Ishikawa (cell line): ENCODE data around the gene CATSPER3.

Source experiments
- CEBPB ChIP-seq: IDR thresholded peaks from 2 replicates; pipeline ENCODE4 v1.6.1; 2012
- CREB1 ChIP-seq: IDR thresholded peaks from 2 replicates; pipeline ENCODE4 v1.6.1; 2012; ENCODE audit warnings: low read depth
- EGR1 ChIP-seq: IDR thresholded peaks from 2 replicates; pipeline ENCODE4 v1.6.1; 2012
- EP300 ChIP-seq: IDR thresholded peaks from 2 replicates; pipeline ENCODE4 v1.6.1; 2012; ENCODE audit warnings: borderline replicate concordance
- FOXM1 ChIP-seq: IDR thresholded peaks from 2 replicates; pipeline ENCODE4 v1.6.1; 2012; ENCODE audit warnings: low read depth, borderline replicate concordance
- NFIC ChIP-seq: IDR thresholded peaks from 2 replicates; pipeline ENCODE4 v1.6.1; 2012
- RAD21 ChIP-seq: IDR thresholded peaks from 2 replicates; pipeline ENCODE4 v1.6.1; 2012; ENCODE audit warnings: low read depth
- TAF1 ChIP-seq: IDR thresholded peaks from 2 replicates; pipeline ENCODE4 v1.6.1; 2012; ENCODE audit warnings: low read depth, mild to moderate bottlenecking
- TCF12 ChIP-seq: IDR thresholded peaks from 2 replicates; pipeline ENCODE4 v1.6.1; 2012; ENCODE audit warnings: low read depth
- TEAD4 ChIP-seq: IDR thresholded peaks from 2 replicates; pipeline ENCODE4 v1.6.1; 2012
- YY1 ChIP-seq: IDR thresholded peaks from 2 replicates; pipeline ENCODE4 v1.6.1; 2012; ENCODE audit warnings: low read depth
- ZBTB7A ChIP-seq: IDR thresholded peaks from 2 replicates; pipeline ENCODE4 v1.6.1; 2012; ENCODE audit warnings: low read depth
- TF ChIP-seq, protein P1 (sequence below): IDR thresholded peaks from 2 replicates; pipeline ENCODE4 v1.6.1; 2012; ENCODE audit warnings: low read depth, mild to moderate bottlenecking
- TF ChIP-seq, protein P2 (sequence below): IDR thresholded peaks from 2 replicates; pipeline ENCODE4 v1.6.1; 2012
- TF ChIP-seq, protein P3 (sequence below): IDR thresholded peaks from 2 replicates; pipeline ENCODE4 v1.6.1; 2012

The CATSPER3 gene

DNA sequence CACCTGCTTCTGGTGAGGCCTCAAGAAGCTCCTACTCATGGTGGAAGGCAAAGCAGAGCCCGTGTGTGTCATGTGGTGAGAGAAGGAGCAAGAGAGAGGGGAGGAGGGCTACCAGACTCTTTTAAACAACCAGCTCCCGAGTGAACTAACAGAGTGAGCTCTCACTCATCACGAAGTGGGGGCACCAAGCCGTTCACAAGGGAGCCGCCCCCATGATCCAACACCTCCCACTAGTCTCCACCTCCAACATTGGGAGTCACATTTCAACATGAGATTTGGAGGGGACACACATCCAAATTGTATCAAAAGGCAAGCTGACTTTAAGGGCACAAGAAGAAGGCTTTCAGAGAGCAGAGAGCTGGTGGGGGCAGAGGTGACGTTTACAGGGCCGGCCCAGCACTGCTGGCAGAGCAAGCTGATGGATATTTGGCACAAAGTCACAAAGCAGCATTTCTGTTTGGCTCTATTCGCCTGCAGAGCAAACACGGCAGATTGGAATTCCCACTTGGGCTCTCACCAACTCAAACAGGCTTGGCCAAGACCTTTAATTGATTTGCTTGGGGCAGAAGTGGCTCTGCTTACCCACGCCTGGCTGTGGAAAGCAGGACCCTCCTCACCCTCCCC, 46.4 kb downstream of the CATSPER3 start:
- TF ChIP-seq YY1 (no peak), TCF12 (no peak), EGR1 (no peak), FOXM1 (no peak), CREB1 (no peak), EP300 (no peak)
- TF ChIP-seq, protein P1, sequence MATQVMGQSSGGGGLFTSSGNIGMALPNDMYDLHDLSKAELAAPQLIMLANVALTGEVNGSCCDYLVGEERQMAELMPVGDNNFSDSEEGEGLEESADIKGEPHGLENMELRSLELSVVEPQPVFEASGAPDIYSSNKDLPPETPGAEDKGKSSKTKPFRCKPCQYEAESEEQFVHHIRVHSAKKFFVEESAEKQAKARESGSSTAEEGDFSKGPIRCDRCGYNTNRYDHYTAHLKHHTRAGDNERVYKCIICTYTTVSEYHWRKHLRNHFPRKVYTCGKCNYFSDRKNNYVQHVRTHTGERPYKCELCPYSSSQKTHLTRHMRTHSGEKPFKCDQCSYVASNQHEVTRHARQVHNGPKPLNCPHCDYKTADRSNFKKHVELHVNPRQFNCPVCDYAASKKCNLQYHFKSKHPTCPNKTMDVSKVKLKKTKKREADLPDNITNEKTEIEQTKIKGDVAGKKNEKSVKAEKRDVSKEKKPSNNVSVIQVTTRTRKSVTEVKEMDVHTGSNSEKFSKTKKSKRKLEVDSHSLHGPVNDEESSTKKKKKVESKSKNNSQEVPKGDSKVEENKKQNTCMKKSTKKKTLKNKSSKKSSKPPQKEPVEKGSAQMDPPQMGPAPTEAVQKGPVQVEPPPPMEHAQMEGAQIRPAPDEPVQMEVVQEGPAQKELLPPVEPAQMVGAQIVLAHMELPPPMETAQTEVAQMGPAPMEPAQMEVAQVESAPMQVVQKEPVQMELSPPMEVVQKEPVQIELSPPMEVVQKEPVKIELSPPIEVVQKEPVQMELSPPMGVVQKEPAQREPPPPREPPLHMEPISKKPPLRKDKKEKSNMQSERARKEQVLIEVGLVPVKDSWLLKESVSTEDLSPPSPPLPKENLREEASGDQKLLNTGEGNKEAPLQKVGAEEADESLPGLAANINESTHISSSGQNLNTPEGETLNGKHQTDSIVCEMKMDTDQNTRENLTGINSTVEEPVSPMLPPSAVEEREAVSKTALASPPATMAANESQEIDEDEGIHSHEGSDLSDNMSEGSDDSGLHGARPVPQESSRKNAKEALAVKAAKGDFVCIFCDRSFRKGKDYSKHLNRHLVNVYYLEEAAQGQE: no peak
- TF ChIP-seq, protein P2, sequence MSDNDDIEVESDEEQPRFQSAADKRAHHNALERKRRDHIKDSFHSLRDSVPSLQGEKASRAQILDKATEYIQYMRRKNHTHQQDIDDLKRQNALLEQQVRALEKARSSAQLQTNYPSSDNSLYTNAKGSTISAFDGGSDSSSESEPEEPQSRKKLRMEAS: no peak

DNA sequence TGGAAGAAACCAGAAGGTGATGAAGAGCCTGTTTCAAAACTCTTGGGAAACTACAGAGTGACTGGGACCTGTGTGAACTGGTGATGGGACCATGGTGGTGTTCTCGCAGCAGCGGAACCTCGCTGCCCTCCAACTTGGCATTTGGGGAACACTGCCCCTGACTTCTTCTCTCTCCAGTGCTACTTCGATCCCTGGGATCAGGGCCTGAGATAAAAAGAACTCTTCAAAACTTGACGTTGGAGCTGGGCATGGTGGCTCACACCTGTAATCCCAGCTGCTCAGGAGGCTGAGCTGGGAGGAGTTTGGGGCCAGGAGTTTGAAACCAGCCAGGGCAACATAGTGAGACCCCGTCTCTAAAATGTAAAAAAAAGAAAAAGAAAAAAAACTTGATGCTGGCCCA, 48.2 kb downstream of the CATSPER3 start:
- TF ChIP-seq, protein P1: no peak
- TF ChIP-seq RAD21 (no peak), EGR1 (no peak), ZBTB7A (no peak), NFIC (no peak), YY1 (no peak), TCF12 (no peak), TEAD4 (no peak), EP300 (no peak), TAF1 (no peak)
- TF ChIP-seq, protein P2: no peak
- TF ChIP-seq, protein P3, sequence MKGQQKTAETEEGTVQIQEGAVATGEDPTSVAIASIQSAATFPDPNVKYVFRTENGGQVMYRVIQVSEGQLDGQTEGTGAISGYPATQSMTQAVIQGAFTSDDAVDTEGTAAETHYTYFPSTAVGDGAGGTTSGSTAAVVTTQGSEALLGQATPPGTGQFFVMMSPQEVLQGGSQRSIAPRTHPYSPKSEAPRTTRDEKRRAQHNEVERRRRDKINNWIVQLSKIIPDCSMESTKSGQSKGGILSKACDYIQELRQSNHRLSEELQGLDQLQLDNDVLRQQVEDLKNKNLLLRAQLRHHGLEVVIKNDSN: no peak

DNA sequence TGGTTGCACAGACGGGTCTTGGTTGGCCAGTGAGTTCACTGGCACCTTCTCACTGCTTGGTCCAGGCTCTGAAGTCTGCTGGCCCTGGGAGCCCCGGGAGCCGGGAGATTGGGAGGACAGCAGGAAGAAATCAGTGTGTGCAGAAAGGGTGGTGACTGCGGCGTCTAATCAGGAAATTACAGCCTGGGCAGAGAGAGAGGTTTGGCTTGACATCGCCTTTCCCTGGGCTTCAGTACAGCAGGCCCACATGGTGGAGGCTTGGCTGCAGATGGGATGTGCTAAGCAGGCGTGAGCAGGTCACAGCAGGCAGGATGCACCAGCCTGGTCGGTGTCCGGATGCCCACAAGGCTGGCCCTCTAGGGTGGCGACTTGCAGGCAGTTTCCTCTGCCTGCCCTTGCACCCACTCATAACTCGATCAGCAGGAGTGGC, 49.2 kb downstream of the CATSPER3 start:
- no peak for TF ChIP-seq CEBPB
- TF ChIP-seq YY1: no peak
- TF ChIP-seq EP300: no peak
- TF ChIP-seq TAF1: no peak
- TF ChIP-seq TEAD4: no peak
- TF ChIP-seq, protein P2: no peak
- TF ChIP-seq EGR1: no peak
- TF ChIP-seq CREB1: no peak
- no peak for TF ChIP-seq ZBTB7A
- no peak for TF ChIP-seq RAD21
- TF ChIP-seq FOXM1: no peak
- TF ChIP-seq, protein P3: no peak
- no peak for TF ChIP-seq NFIC
- no peak for TF ChIP-seq TCF12
- TF ChIP-seq, protein P1: no peak

DNA sequence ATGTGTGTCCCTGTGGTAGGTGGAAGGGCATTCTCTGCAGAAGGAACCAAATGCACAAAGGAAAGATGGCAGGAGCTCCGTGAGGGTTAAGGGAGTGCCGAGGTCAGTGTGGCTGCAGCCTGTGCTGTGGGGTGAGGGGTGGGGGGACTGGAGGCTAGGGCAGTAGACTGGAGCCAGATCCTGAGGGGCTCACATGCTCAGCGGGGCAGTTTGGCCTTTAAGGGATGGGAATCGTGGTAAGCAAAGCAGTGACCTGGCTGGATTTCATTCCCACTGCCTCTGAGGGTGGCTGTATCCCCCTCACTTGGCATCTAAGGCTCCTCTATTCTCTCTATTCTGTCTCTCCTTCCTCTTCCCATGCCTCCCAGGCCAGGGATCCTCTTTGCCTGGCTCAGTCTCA, 50.8 kb downstream of the CATSPER3 start:
- no peak for TF ChIP-seq TEAD4
- no peak for TF ChIP-seq CEBPB
- TF ChIP-seq ZBTB7A: no peak
- TF ChIP-seq EP300: no peak
- no peak for TF ChIP-seq CREB1
- TF ChIP-seq EGR1: no peak
- no peak for TF ChIP-seq NFIC
- no peak for TF ChIP-seq FOXM1
- TF ChIP-seq, protein P1: no peak
- no peak for TF ChIP-seq YY1
- TF ChIP-seq TCF12: no peak
- TF ChIP-seq TAF1: no peak
- TF ChIP-seq, protein P3: no peak
- TF ChIP-seq, protein P2: no peak
- TF ChIP-seq RAD21: no peak
